ENCODE data around the gene SFRP5. TPM values are rescaled to one million over a fixed set of nuclear protein-coding genes. Genes with fewer than 3 reads are reported as not detected.

SFRP5 gene
- total and polyA plus RNA-seq, 7 donors = 0.46 to 24.6 (median 9.9) TPM

GRCh38 chr10:97784200-97784810 lies 12.5 kb upstream of the SFRP5 start:
- no peak overlapping the region for H3K4me3 ChIP-seq
- no peak overlapping the region for H3K27ac ChIP-seq
- H3K27me3 ChIP-seq = peaks cover 0 to 29% (median 0%) of the 10 kb centered on the region in 3 donors
- H3K9me3 ChIP-seq = no peaks in the 10 kb centered on the region
- no peak for TF ChIP-seq CTCF (IDR thresholded peaks at IDR 0.05)
- no peak for TF ChIP-seq EP300 (IDR thresholded peaks at IDR 0.05)
- TF ChIP-seq POLR2AphosphoS5 (IDR thresholded peaks at IDR 0.05) = no peak
- no peak for TF ChIP-seq POLR2A (IDR thresholded peaks at IDR 0.05)
- intact Hi-C loops (cut with DNase I) = no loop called here
- no peak for DNase-seq
- WGBS, 2 donors = 80 to 87% methylated on average over 9 of the region's 9 CpGs
- peaks cover 0 to 8% (median 2%) of the 10 kb centered on the region in 4 donors for H3K4me1 ChIP-seq
- H3K36me3 ChIP-seq = no peaks in the 10 kb centered on the region

DNA sequence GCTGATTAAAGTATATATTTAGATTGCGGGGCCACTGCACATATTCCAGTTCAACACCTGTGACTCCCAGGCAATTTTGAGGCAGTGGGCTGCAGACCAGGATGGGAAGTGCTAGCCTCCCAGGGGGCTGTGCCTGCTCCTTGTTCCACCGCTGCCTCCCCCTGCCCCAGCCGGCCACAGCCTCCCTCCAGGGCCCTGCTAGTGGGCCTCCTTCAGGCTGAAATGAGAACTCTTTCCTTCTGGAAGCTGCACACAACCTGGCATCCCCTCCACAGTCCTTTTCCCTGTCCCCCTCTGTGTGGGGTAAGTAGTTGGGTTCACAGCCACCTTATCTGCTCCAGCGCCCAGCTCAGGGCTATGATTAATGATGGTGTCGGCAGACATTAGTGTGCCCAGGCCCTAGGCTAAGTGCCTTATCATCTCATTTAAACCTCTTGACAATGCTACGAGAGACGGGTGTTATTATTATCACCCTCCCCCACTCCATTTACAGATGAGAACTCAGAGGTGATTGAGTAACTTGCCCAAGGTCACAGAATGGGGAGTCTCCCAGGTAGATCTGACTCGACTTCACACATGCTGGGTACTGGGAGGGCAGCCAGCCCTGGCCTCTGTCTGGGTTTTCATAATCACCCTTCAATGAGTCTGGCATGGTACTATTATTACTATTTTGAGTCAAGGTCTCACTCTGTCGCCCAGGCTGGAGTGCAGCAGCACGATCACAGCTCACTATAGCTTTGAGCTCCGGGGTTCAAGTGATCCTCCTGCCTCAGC lies 10.8 kb upstream of the SFRP5 start:
- 75 to 81% methylated on average over 11 of the region's 11 CpGs for WGBS, 2 donors
- no peak for DNase-seq
- no peaks in the 10 kb centered on the region for H3K36me3 ChIP-seq

DNA sequence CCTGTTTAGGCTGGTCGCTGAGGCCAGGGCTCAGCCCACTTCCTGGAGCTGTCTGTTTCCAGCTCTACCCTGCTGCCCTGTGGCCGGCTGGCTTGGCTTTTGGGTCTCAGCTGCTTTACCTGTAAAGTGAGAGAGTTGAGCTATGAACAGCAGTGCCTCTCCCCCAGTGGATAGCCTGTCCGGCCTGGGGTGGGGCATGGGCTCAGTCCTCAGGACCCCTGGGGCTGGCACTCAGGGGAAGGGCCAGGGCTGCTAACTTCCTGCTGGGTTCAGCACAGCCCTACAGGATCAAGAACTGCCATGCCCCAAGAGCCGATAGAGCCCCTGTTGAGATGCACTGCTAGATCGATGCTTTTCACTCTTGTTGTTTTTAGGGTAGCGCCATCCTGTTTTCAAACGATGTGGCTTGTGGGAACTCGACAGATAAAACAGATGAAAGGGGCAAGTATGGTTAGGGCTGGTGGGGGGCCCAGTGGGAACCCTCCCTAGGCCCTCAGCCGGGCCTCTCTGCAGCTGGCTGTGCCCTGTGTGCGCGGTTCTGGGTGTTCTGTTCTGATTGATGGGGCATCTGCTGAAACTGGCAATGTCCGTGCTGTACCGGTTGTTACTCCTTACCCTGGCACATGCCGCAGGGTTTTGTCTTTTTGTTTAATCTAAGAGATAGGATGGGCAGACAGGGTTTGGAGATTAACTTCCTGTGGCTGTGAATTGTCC lies 10.0 kb upstream of the SFRP5 start:
- no peak for DNase-seq
- intact Hi-C loops (cut with DNase I) = no loop called here
- Histone ChIP-seq H3K27ac (peak overlapping the region in 2 of 4 donors; percentile 46 to 49), H3K4me3 (no peak overlapping the region), H3K36me3 (no peaks in the 10 kb centered on the region), H3K4me1 (peaks cover 0 to 3% (median 0%) of the 10 kb centered on the region in 4 donors), H3K9me3 (no peaks in the 10 kb centered on the region), H3K27me3 (peaks cover 0 to 5% (median 0%) of the 10 kb centered on the region in 3 donors)
- WGBS, 2 donors = 67 to 80% methylated on average over 14 of the region's 14 CpGs
- TF ChIP-seq EP300 (IDR thresholded peaks at IDR 0.05) (no peak), POLR2AphosphoS5 (IDR thresholded peaks at IDR 0.05) (no peak)

More for the DNA sequence above, 10.8 kb upstream of the SFRP5 start:
- intact Hi-C loops (cut with DNase I) = no loop called here
- TF ChIP-seq POLR2A (IDR thresholded peaks at IDR 0.05) = no peak
- TF ChIP-seq EP300 (IDR thresholded peaks at IDR 0.05) = no peak
- TF ChIP-seq POLR2AphosphoS5 (IDR thresholded peaks at IDR 0.05) = no peak
- TF ChIP-seq CTCF (IDR thresholded peaks at IDR 0.05) = no peak
- Histone ChIP-seq H3K27ac (no peak overlapping the region), H3K27me3 (peaks cover 0 to 12% (median 0%) of the 10 kb centered on the region in 3 donors), H3K9me3 (no peaks in the 10 kb centered on the region), H3K4me1 (peaks cover 0 to 3% (median 0%) of the 10 kb centered on the region in 4 donors), H3K4me3 (no peak overlapping the region)

DNA sequence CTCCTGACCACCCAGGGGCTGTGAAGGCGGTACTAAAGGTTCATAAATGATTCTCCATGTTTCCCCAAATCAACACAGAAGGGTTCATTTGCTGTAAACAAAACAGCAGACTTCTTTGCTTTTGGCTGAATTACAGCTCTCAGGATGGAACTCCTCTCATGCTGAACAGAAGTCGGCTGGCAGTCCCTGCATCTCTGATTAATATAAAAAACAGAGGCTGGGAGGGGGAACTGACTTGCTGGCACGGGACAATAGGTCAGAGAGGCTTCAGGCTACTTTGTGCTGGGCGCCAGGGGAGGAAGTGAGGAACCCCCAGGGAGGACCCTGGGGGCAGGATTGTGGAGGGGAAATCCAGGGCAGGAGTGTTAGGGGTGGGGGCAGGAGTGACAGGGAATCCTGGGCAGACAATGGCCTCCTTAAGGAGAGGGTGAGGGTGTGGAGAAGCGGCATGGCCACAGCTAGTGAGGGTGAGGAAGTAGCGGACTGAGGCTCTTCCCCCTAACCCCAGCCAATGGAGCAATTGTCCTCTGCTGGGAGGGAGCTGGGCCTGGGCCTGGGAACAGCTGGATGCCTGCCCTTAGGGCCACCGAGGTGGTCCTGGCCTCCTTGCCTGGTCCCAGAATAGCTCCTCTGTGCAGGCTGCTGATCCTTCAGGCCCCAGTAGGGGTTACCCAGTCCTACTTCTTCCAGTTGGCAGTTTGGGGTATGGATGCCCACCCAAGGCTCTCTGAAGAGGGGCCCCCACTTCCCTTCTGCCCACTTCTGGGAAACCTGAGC lies 9.2 kb upstream of the SFRP5 start:
- Histone ChIP-seq H3K27ac (peak overlapping the region in 3 of 4 donors; percentile 7 to 50 (median 46)), H3K4me1 (peaks cover 0 to 3% (median 0%) of the 10 kb centered on the region in 4 donors), H3K27me3 (no peaks in the 10 kb centered on the region), H3K36me3 (no peaks in the 10 kb centered on the region), H3K4me3 (no peak overlapping the region), H3K9me3 (no peaks in the 10 kb centered on the region)
- DNase-seq = no peak
- WGBS, 2 donors = 71 to 83% methylated on average over 7 of the region's 7 CpGs
- TF ChIP-seq EP300 (IDR thresholded peaks at IDR 0.05) (no peak), POLR2AphosphoS5 (IDR thresholded peaks at IDR 0.05) (no peak), POLR2A (IDR thresholded peaks at IDR 0.05) (no peak), CTCF (IDR thresholded peaks at IDR 0.05) (no peak)
- intact Hi-C loops (cut with DNase I) = no loop called here

Data from sigmoid colon (tissue), 7 donors.